ENCODE results near the gene FERMT1. TPM values are rescaled to one million over a fixed set of nuclear protein-coding genes. Genes with fewer than 3 reads are reported as not detected.

The FERMT1 gene
- total RNA-seq, 1 experiment from 2014 or later: 0.95 TPM

GRCh38 chr20:6030453-6031080 lies 92.3 kb downstream of the FERMT1 start:
- Histone ChIP-seq H3K27me3 (ENCODE audit: control insufficient read depth, insufficient read depth, low read length) (no peaks in the 10 kb centered on the region), H3K4me3 (ENCODE audit: low read depth in 2 of 2, low read length in 2 of 2) (no peak overlapping the region), H3K27ac (ENCODE audit: low read length) (no peak overlapping the region), H3K9me3 (ENCODE audit: control insufficient read depth, insufficient read depth, low read depth, low read length) (no peaks in the 10 kb centered on the region), H3K36me3 (ENCODE audit: control insufficient read depth, insufficient read depth, low read length) (0 out of 2 replicates have a peak, but pooled peaks cover 3% of the 10 kb centered on the region), H3K4me1 (ENCODE audit: control insufficient read depth, insufficient read depth, low read length) (no peaks in the 10 kb centered on the region)
- BruUV-seq (replicated peaks): no TSS peak
- intact Hi-C loops (cut with micrococcal nuclease; ENCODE audit: unreplicated experiment): no loop called here
- no peak for DNase-seq (ENCODE audit: low read depth, low spot score)
- in situ Hi-C loops (cut with HindIII; ENCODE audit: low pct_unique_long_range_greater_than_20kb, low sequenced_read_pairs): no loop called here
- ATAC-seq: no peak
- POLR2A ChIA-PET: interaction anchor here (0.6 kb wide), 1 partner anchor 61 kb away, joined by 10 read pairs; no protein-coding TSS in a partner anchor
- CTCF ChIA-PET: no interaction called here
- TF ChIP-seq TCF7L2 (IDR thresholded peaks at IDR 0.05; ENCODE audit: low read depth, low read length): no peak
- no peak for TF ChIP-seq REST (IDR thresholded peaks at IDR 0.05; ENCODE audit: insufficient read depth in 1 of 2, low read depth in 2 of 2, low read length in 1 of 2)
- no peak for TF ChIP-seq SIN3A (IDR thresholded peaks at IDR 0.05; ENCODE audit: borderline replicate concordance, insufficient read depth, low read depth, low read length)
- no peak for TF ChIP-seq CTCF (IDR thresholded peaks at IDR 0.05)
- TF ChIP-seq POLR2AphosphoS5 (IDR thresholded peaks at IDR 0.05; ENCODE audit: low read depth, low read length): no peak

- ChIA-PET POLR2A (no interaction called here), CTCF (interaction anchor here (0.7 kb wide), 1 partner anchor 1290 kb away, joined by 8 read pairs; no protein-coding TSS in a partner anchor)
- ATAC-seq (no peak), DNase-seq (ENCODE audit: low read depth, low spot score) (no peak)
- Histone ChIP-seq H3K4me1 (ENCODE audit: control insufficient read depth, insufficient read depth, low read length) (no peaks in the 10 kb centered on the region), H3K9me3 (ENCODE audit: control insufficient read depth, insufficient read depth, low read depth, low read length) (no peaks in the 10 kb centered on the region), H3K27me3 (ENCODE audit: control insufficient read depth, insufficient read depth, low read length) (no peaks in the 10 kb centered on the region), H3K27ac (ENCODE audit: low read length) (no peak overlapping the region), H3K36me3 (ENCODE audit: control insufficient read depth, insufficient read depth, low read length) (no peaks in the 10 kb centered on the region), H3K4me3 (ENCODE audit: low read depth in 2 of 2, low read length in 2 of 2) (no peak overlapping the region)
- intact Hi-C loops (cut with micrococcal nuclease; ENCODE audit: unreplicated experiment): no loop called here
- TF ChIP-seq REST (IDR thresholded peaks at IDR 0.05; ENCODE audit: insufficient read depth in 1 of 2, low read depth in 2 of 2, low read length in 1 of 2): no peak
- TF ChIP-seq TCF7L2 (IDR thresholded peaks at IDR 0.05; ENCODE audit: low read depth, low read length): no peak
- TF ChIP-seq POLR2AphosphoS5 (IDR thresholded peaks at IDR 0.05; ENCODE audit: low read depth, low read length): no peak
- TF ChIP-seq CTCF (IDR thresholded peaks at IDR 0.05): no peak
- no peak for TF ChIP-seq SIN3A (IDR thresholded peaks at IDR 0.05; ENCODE audit: borderline replicate concordance, insufficient read depth, low read depth, low read length)
- in situ Hi-C loops (cut with HindIII; ENCODE audit: low pct_unique_long_range_greater_than_20kb, low sequenced_read_pairs): no loop called here
- no TSS peak for BruUV-seq (replicated peaks)
Measured at GRCh38 chr20:6029538-6029937, 93.3 kb downstream of the FERMT1 start.
